ENCODE results near the gene PGBD1. TPM values are rescaled to one million over a fixed set of nuclear protein-coding genes. Genes with fewer than 3 reads are reported as not detected.

Gene PGBD1
- total RNA-seq, 1 donor from 2014 or later = 11.4 TPM

DNA sequence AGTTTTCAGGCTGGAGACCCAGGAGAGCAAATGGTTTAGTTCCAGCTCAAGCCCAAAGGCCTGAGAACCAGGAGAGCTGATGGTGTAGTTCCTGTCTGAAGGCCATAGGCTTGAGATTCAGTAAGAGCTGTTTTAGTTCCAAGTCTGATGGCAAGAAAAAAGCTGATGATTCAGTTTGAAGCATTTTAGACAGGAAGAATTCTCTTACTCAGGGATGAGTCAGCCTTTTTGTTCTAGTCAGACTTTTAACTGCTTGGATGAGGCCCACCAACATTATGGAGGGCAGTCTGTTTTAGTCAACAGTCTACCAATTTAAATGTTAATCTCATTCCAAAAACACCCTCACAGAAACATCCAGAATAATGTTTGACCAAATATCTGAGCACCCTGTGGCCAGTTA, 11.9 kb upstream of the PGBD1 start:
- DNase-seq (ENCODE audit: low spot score, unreplicated experiment) = no peak
- H3K36me3 Mint-ChIP-seq (ENCODE audit: insufficient read depth) = peaks cover 15% of the 10 kb centered on the region
- TF ChIP-seq, protein P1, sequence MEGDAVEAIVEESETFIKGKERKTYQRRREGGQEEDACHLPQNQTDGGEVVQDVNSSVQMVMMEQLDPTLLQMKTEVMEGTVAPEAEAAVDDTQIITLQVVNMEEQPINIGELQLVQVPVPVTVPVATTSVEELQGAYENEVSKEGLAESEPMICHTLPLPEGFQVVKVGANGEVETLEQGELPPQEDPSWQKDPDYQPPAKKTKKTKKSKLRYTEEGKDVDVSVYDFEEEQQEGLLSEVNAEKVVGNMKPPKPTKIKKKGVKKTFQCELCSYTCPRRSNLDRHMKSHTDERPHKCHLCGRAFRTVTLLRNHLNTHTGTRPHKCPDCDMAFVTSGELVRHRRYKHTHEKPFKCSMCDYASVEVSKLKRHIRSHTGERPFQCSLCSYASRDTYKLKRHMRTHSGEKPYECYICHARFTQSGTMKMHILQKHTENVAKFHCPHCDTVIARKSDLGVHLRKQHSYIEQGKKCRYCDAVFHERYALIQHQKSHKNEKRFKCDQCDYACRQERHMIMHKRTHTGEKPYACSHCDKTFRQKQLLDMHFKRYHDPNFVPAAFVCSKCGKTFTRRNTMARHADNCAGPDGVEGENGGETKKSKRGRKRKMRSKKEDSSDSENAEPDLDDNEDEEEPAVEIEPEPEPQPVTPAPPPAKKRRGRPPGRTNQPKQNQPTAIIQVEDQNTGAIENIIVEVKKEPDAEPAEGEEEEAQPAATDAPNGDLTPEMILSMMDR (IDR thresholded peaks at IDR 0.05; ENCODE audit: unreplicated experiment) = no peak
- H3K4me1 Mint-ChIP-seq (ENCODE audit: low read depth) = peaks cover 2% of the 10 kb centered on the region
- no peak overlapping the region for H3K27ac Mint-ChIP-seq
- H3K9me3 Mint-ChIP-seq (ENCODE audit: low read depth) = no peaks in the 10 kb centered on the region
- H3K27me3 Mint-ChIP-seq = no peaks in the 10 kb centered on the region
- no peak overlapping the region for H3K4me3 Mint-ChIP-seq (ENCODE audit: low read depth)

DNA sequence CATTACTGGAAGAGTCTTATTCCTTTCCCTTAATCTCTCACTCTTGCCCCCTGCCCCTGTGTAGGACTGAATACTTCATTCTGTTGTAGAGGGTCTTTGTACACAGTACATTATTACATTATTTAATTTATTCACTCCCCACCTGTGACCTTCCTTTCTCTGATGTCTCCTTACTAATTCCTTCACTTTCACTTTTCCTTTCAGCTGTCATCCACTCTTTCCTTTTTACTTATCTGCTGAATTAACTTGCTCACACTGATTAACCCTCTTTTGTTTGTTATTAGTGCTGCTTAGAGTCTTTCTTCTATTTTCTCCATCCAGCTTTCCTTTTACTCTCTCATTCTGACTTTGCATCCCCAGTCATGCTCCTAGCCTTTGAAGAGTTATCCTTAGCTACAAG, 6.5 kb upstream of the PGBD1 start:
- TF ChIP-seq, protein P1 (IDR thresholded peaks at IDR 0.05; ENCODE audit: unreplicated experiment) = no peak
- H3K27me3 Mint-ChIP-seq = no peaks in the 10 kb centered on the region
- H3K9me3 Mint-ChIP-seq (ENCODE audit: low read depth) = no peaks in the 10 kb centered on the region
- DNase-seq (ENCODE audit: low spot score, unreplicated experiment) = no peak
- peaks cover 25% of the 10 kb centered on the region for H3K36me3 Mint-ChIP-seq (ENCODE audit: insufficient read depth)
- H3K4me3 Mint-ChIP-seq (ENCODE audit: low read depth) = no peak overlapping the region
- no peaks in the 10 kb centered on the region for H3K4me1 Mint-ChIP-seq (ENCODE audit: low read depth)
- no peak overlapping the region for H3K27ac Mint-ChIP-seq

DNA sequence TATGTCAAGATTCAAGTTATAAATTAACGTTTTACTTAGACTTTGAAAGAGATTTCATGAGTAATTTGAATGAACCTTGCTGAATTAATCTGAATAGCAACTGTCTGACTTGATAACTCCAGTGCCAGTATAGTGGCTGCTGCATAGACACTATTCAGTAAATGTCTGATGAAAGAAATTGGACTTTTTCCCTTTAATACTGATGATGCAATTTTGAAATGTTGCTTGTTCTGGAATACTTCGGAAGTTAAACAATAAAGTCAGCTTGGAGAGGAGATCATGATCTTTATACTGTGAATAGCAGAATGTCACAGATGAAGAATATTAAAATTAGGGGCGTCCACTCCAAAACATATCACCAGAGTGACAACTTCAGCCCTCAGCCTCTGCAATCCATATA, 3.6 kb upstream of the PGBD1 start:
- H3K27ac Mint-ChIP-seq = no peak overlapping the region
- peaks cover 17% of the 10 kb centered on the region for H3K36me3 Mint-ChIP-seq (ENCODE audit: insufficient read depth)
- no peaks in the 10 kb centered on the region for H3K27me3 Mint-ChIP-seq
- TF ChIP-seq, protein P1 (IDR thresholded peaks at IDR 0.05; ENCODE audit: unreplicated experiment) = no peak
- H3K9me3 Mint-ChIP-seq (ENCODE audit: low read depth) = no peaks in the 10 kb centered on the region
- no peak for DNase-seq (ENCODE audit: low spot score, unreplicated experiment)
- H3K4me3 Mint-ChIP-seq (ENCODE audit: low read depth) = no peak overlapping the region
- H3K4me1 Mint-ChIP-seq (ENCODE audit: low read depth) = peaks cover 10% of the 10 kb centered on the region

DNA sequence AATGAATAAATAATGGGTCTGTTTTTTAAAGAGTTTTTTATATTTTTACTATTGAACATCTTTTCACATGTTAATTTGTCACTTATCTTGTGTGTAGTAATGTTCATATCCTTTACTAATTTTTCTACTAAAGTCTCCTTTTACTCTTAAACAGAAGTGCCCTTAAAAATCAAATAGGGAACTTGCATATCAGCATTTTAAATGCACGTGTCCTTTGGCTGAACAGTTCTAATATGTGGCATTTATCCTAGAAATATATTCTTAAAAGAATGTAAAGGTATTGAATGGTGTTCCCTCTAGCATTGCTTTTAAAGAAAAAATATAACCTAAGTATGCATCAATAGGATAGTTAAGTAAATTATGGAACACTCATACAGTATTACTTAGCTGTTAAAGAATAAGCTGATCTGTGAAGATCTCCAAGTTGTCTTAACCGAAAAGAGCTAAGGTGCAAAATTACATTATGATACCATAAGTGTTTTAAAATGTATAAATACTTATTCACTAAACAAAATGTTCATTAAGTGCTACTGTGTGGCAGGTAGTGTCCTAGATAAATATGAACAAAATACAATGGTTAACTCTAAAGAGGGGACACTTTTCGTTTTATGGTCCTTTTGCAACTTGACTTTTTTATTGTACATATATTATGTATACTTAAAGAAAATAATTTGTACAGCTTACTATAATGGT, 631 bp upstream of the PGBD1 start:
- Mint-ChIP-seq H3K4me3 (ENCODE audit: low read depth) (peak overlapping the region; percentile 93), H3K9me3 (ENCODE audit: low read depth) (no peaks in the 10 kb centered on the region), H3K36me3 (ENCODE audit: insufficient read depth) (peaks cover 12% of the 10 kb centered on the region), H3K4me1 (ENCODE audit: low read depth) (peaks cover 10% of the 10 kb centered on the region), H3K27ac (no peak overlapping the region), H3K27me3 (no peaks in the 10 kb centered on the region)
- DNase-seq (ENCODE audit: low spot score, unreplicated experiment) = no peak
- TF ChIP-seq, protein P1 (IDR thresholded peaks at IDR 0.05; ENCODE audit: unreplicated experiment) = no peak

DNA sequence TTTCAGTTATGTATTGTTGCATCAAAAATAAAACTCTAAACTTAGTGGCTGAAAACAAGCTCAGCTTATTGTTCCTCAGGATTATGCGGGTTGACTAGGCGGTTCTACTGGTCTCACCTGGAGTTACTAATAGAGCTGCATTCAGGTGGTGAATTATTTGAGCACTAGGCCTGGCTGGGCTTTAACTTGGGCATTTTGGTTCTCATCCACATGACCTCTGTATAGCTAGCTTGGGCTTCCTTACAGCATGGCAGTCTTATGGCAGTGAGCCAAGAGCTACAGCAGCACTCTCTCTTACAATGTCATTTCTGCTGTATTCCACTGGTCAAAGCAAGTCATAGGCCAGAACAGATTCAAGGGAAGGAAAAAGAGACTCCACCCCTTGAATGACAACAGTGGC, 1.6 kb downstream of the PGBD1 start:
- Mint-ChIP-seq H3K27ac (no peak overlapping the region), H3K4me1 (ENCODE audit: low read depth) (peaks cover 10% of the 10 kb centered on the region), H3K27me3 (no peaks in the 10 kb centered on the region), H3K36me3 (ENCODE audit: insufficient read depth) (peaks cover 20% of the 10 kb centered on the region), H3K9me3 (ENCODE audit: low read depth) (no peaks in the 10 kb centered on the region), H3K4me3 (ENCODE audit: low read depth) (peak overlapping the region; percentile 93)
- DNase-seq (ENCODE audit: low spot score, unreplicated experiment) = no peak
- TF ChIP-seq, protein P1 (IDR thresholded peaks at IDR 0.05; ENCODE audit: unreplicated experiment) = no peak

Data from progenitor cell of endocrine pancreas (in vitro differentiated cells).